Gastrocnemius medialis (tissue), 4 donors: ENCODE data around the gene DBN1.

ENCODE experiments used
- CTCF ChIP-seq, 5 experiments: fragments of 450-650 bp in 3 of 5; fragments of 200-600 bp in 2 of 5; sonication (generic) in 2 of 5; IDR thresholded peaks in 4 of 5; conservative IDR thresholded peaks in 1 of 5; 1 replicate in 4 of 5; 2 replicates in 1 of 5; pipeline ENCODE4 v1.5.1; 2016 to 2019; ENCODE audit warnings: antibody characterized with exemption in 5 of 5, mild to moderate bottlenecking in 3 of 5, moderate library complexity in 3 of 5
- POLR2A ChIP-seq, 2 donors: fragments of 450-650 bp; IDR thresholded peaks; one replicate each; pipeline ENCODE4 v1.6.1; 2017; ENCODE audit warnings: antibody characterized with exemption in 2 of 2, mild to moderate bottlenecking in 2 of 2, moderate library complexity in 2 of 2

- TF ChIP-seq POLR2A (IDR thresholded peaks at IDR 0.05), result no peak
- no peak for TF ChIP-seq CTCF (IDR thresholded peaks at IDR 0.05 in 4 of 5, conservative IDR thresholded peaks at IDR 0.05 in 1 of 5)
These were observed 6.0 kb downstream of the DBN1 start for GRCh38 chr5:177467436-177467835.
